NT2/D1 (cell line): Measurements from ENCODE around the gene TASOR2.

Experiments
- DNase-seq: peaks from one replicate; pipeline ENCODE4 v3.0.0-alpha.2; 2011; ENCODE audit warnings: low read depth, low spot score
- H3K27me3 ChIP-seq: 2 replicates; pipeline ENCODE4 v1.6.0; 2011; ENCODE audit warnings: mild to moderate bottlenecking; ENCODE audit not compliant: insufficient read length, insufficient read depth
- H3K36me3 ChIP-seq: 2 replicates; pipeline ENCODE4 v1.6.1; 2011; ENCODE audit warnings: mild to moderate bottlenecking, low read length, mixed read lengths; ENCODE audit not compliant: insufficient read depth, insufficient read length
- H3K4me1 ChIP-seq: 2 replicates; pipeline ENCODE4 v1.5.1; 2011; ENCODE audit not compliant: insufficient read depth, insufficient read length
- H3K4me3 ChIP-seq: 2 replicates; pipeline ENCODE4 v1.5.1; 2011; ENCODE audit warnings: low read depth; ENCODE audit not compliant: insufficient read length
- H3K9ac ChIP-seq: 2 replicates; pipeline ENCODE4 v1.6.0; 2011; ENCODE audit warnings: low read depth; ENCODE audit not compliant: insufficient read length
- H3K9me3 ChIP-seq: 2 replicates; pipeline ENCODE4 v1.5.1; 2011; ENCODE audit warnings: mild to moderate bottlenecking, low read length; ENCODE audit not compliant: insufficient read depth
- SUZ12 ChIP-seq: IDR thresholded peaks from 2 replicates; pipeline ENCODE4 v1.6.1; 2011; ENCODE audit not compliant: insufficient read length, insufficient read depth; ENCODE audit errors: extremely low read depth
- YY1 ChIP-seq: IDR thresholded peaks from 2 replicates; pipeline ENCODE4 v1.6.1; 2011; ENCODE audit not compliant: insufficient read length, insufficient read depth
- ZNF274 ChIP-seq: IDR thresholded peaks from 2 replicates; pipeline ENCODE4 v1.6.1; 2011; ENCODE audit warnings: mild to moderate bottlenecking, low read depth, low read length

TASOR2 gene

DNA sequence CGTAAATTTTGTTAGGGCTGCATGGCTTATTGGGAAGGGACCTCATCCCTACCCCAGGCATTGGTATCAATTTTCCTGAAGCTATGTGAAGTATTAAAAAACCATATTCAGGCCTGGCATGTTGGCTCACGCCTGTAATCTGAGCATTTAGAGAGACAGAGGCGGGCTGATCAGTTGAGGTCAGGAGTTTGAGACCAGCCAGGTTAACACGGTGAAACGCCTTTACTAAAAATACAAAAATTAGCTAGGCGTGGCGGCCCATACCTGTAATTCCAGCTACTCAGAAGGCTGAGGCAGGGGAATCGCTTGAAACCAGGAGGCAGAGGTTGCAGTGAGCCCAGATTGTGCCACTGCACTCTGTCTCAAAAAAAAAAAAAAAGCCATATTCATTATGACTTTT is 7.1 kb downstream of the TASOR2 start:
- DNase-seq: no peak
- Histone ChIP-seq H3K4me3 (peak overlapping the region; percentile 50), H3K9ac (peak overlapping the region; percentile 4), H3K9me3 (no peaks in the 10 kb centered on the region; the same call in 1 of the 2 replicates), H3K4me1 (no peaks in the 10 kb centered on the region), H3K36me3 (peaks cover 5% of the 10 kb centered on the region), H3K27me3 (no peaks in the 10 kb centered on the region)
- TF ChIP-seq SUZ12 (no peak), YY1 (no peak), ZNF274 (no peak)

DNA sequence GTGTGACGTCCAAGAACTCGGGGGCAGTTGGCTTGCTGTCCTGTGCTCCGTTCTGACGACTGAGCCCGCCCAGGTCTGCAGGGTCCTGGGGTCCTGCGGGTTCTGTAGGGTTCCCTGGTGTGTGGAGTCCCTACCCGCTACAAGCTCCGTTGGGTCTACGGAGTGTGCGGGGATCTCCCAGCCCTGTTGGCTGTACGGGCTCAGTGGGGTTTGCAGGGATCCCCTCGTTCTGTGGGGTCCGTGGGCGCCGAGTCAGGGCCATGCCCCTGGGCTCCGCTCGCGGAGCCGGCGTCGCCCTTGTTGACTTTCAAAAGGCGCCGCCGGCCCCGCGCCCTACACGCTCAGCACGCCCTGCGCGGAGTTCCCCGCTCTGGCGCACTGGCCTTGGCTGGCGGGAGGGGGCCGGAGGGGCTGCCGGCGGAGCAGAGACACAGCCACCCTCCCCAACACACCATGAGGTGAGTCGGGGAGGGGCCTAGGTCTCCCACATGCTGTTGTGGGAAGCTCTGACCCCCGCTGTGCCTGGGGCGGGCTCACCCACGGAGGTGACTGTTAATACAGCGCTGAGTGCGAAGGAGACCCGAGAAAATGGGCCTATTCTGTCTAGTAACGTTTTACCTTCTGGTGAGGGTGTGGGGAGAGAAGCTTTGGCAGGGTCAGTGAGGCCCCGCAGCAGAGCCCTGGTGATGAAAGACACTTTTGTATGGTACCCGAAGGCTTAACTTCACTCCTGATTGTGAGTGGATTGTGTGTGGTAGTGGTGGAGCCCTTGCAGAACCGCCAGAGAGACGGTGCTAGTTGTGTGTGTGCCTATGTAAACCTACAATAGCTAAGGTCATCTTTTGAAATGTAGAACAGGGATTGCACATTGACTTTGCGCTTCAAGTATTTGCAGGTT is 8.1 kb downstream of the TASOR2 start:
- Histone ChIP-seq H3K36me3 (peaks cover 5% of the 10 kb centered on the region), H3K4me1 (no peaks in the 10 kb centered on the region), H3K4me3 (peak overlapping the region; percentile 50), H3K9ac (peak overlapping the region; percentile 76), H3K9me3 (no peaks in the 10 kb centered on the region; the same call in 1 of the 2 replicates), H3K27me3 (no peaks in the 10 kb centered on the region)
- no peak for DNase-seq
- no peak for TF ChIP-seq YY1
- TF ChIP-seq SUZ12: no peak
- no peak for TF ChIP-seq ZNF274

DNA sequence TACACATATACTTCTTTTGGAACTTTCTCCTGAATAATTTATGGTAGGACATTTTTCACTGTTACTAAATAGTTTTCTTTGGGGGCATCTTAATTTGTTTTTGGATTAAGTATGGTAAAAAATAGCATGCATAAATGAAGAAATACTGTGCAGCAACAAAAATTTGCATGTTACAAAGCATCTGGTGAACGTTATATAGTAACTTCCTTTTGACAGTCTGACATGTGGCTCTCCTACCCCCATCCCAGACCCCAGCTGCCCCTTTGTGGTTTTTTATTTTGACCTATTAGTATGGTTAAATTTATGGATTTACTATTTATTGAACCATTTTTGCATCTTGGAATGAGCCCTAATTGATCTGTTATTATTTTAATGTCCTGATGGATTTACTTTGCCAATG is 9.9 kb downstream of the TASOR2 start:
- no peak for DNase-seq

DNA sequence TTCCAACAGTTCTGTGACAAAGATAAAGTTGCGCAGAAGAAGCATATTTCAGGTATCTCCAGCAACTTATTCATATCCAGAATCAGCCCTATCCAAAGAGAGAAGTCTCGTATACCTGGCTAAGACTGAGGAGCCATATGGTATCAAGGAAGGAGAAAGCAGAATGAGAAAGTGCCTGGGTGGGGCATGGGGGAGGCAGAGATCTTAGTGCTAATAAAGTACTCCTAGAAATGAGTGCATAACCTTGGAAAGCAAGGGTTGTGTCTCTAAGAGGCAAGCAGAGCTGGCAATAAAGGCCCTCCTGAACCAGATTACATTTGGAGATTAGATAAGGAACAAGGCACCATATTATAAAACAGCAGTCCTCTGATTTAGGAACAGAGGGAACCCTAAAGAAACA is 12.7 kb downstream of the TASOR2 start:
- no peaks in the 10 kb centered on the region for H3K36me3 ChIP-seq
- H3K4me3 ChIP-seq: no peak overlapping the region
- H3K9ac ChIP-seq: no peak overlapping the region
- no peak for TF ChIP-seq ZNF274
- TF ChIP-seq SUZ12: no peak
- no peak for TF ChIP-seq YY1
- no peaks in the 10 kb centered on the region for H3K4me1 ChIP-seq
- H3K9me3 ChIP-seq: no peaks in the 10 kb centered on the region; the same call in 1 of the 2 replicates
- no peak for DNase-seq
- H3K27me3 ChIP-seq: no peaks in the 10 kb centered on the region

More for the DNA sequence above, 9.9 kb downstream of the TASOR2 start:
- H3K36me3 ChIP-seq: no peaks in the 10 kb centered on the region
- no peak overlapping the region for H3K9ac ChIP-seq
- no peaks in the 10 kb centered on the region for H3K4me1 ChIP-seq
- H3K27me3 ChIP-seq: no peaks in the 10 kb centered on the region
- TF ChIP-seq SUZ12: no peak
- no peak for TF ChIP-seq YY1
- no peak for TF ChIP-seq ZNF274
- H3K4me3 ChIP-seq: no peak overlapping the region
- H3K9me3 ChIP-seq: no peaks in the 10 kb centered on the region; the same call in 1 of the 2 replicates

DNA sequence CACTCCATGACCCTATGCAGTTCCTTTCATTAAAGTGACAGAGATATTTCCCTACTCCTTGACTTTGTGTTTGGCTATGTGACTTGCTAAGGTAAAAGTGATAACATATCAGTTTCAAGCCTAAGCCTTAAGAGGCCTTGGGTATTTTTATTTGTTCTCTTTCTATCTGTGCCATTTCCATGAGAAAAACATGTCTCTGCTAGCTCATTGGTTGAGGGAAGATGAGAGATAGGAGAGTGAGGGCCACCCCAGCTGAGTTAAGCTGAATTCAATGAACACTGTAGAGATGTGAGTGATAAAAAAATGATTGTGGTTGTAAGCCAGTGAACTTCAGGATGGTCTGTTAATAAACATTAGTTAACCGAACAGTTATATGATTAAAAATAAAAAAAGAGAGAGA is 13.4 kb downstream of the TASOR2 start:
- Histone ChIP-seq H3K9ac (no peak overlapping the region), H3K9me3 (no peaks in the 10 kb centered on the region; the same call in 1 of the 2 replicates), H3K36me3 (no peaks in the 10 kb centered on the region), H3K4me1 (no peaks in the 10 kb centered on the region), H3K27me3 (no peaks in the 10 kb centered on the region), H3K4me3 (no peak overlapping the region)
- no peak for TF ChIP-seq YY1
- no peak for DNase-seq

DNA sequence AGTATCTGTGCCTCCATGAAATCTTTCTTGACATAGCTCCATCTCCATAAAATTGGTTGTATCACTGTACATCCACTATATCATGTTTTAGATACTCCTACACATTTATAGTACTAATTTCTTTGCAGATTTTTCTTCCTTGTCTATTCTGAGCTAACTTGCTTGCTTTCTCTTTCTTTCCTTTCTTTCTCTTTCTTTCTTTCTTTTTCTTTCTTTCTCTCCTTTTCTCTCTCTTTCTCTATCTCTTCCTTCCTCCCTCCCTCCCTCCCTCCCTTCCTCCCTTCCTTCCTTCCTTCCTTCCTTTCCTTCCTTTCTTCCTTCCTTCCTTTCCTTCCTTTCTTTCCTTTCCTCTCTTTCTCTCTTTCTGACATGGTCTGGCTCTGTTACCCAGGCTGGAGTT is 23.7 kb downstream of the TASOR2 start:
- Histone ChIP-seq H3K4me3 (no peak overlapping the region), H3K4me1 (no peaks in the 10 kb centered on the region), H3K27me3 (no peaks in the 10 kb centered on the region), H3K9ac (no peak overlapping the region), H3K9me3 (no peaks in the 10 kb centered on the region), H3K36me3 (no peaks in the 10 kb centered on the region)
- DNase-seq: no peak
- TF ChIP-seq YY1 (no peak), ZNF274 (no peak), SUZ12 (no peak)

DNA sequence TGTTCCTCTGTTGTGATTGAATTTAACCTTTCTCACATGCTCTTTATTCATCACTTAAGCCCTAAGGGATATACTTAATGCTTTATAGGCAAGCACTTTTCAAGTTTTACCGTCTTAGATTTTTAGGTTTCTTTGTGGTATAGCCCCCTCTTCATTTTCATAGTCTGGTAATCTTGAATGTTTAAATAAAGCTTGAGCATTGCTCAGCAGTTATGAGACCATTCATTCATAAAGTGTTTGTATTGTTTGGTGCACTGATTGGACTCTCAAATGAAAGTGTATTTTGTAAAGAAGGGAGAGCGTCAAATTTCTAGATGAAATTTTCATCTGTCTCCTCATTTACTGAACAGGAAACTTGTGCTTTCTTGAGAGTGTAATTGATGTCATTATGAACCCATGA is 25.2 kb downstream of the TASOR2 start:
- H3K4me3 ChIP-seq: no peak overlapping the region
- H3K27me3 ChIP-seq: no peaks in the 10 kb centered on the region
- no peak overlapping the region for H3K9ac ChIP-seq
- H3K36me3 ChIP-seq: no peaks in the 10 kb centered on the region
- no peak for DNase-seq
- H3K4me1 ChIP-seq: no peaks in the 10 kb centered on the region
- no peaks in the 10 kb centered on the region for H3K9me3 ChIP-seq
- TF ChIP-seq ZNF274 (no peak), SUZ12 (no peak), YY1 (no peak)
